Kasumi-1 (cell line): ENCODE measurements around the gene ADAMTS7.
"Not testable (repeated sequence)": the region's sequence is repeated elsewhere in the genome, so short reads cannot be mapped to it uniquely, and the experiment has no call there.

Source experiments
- DNase-seq, 2 experiments: peaks; one replicate each; lab custom pipeline; 2025; lab: John Stamatoyannopoulos, UW

Gene ADAMTS7

GRCh38 chr15:78811124-78811824 is at the start of gene ADAMTS7:
ADAMTS7 (minus strand) TSS chr15:78811464; CDS start chr15:78811220, 244 bp downstream.
- peak; percentile 32 to 42 for DNase-seq

GRCh38 chr15:78859971-78860719 is 48.9 kb upstream of the ADAMTS7 start:
- peak; percentile 77 to 86 for DNase-seq

- DNase-seq = no peak
These were observed 44.5 kb upstream of the ADAMTS7 start for GRCh38 chr15:78855746-78856145.

GRCh38 chr15:78854833-78855372 is 43.6 kb upstream of the ADAMTS7 start:
- DNase-seq = no peak

- no peak for DNase-seq
These were observed 42.2 kb upstream of the ADAMTS7 start for GRCh38 chr15:78853500-78853899.

GRCh38 chr15:78850941-78851755 is 39.9 kb upstream of the ADAMTS7 start:
- no peak for DNase-seq

- no peak for DNase-seq
These were observed 39.1 kb upstream of the ADAMTS7 start for GRCh38 chr15:78850352-78850751.

GRCh38 chr15:78847387-78847906 is 36.2 kb upstream of the ADAMTS7 start:
- DNase-seq = not testable (repeated sequence)

GRCh38 chr15:78846906-78847305 is 35.6 kb upstream of the ADAMTS7 start:
- not testable (repeated sequence) for DNase-seq

- no peak for DNase-seq
These were observed 31.3 kb upstream of the ADAMTS7 start for GRCh38 chr15:78842519-78842918.

GRCh38 chr15:78841891-78842290 is 30.6 kb upstream of the ADAMTS7 start:
- no peak for DNase-seq

GRCh38 chr15:78841376-78841706 is 30.1 kb upstream of the ADAMTS7 start:
- no peak for DNase-seq

GRCh38 chr15:78840661-78841375 is 29.6 kb upstream of the ADAMTS7 start:
- peak; percentile 72 to 78 for DNase-seq

GRCh38 chr15:78839151-78839550 is 27.9 kb upstream of the ADAMTS7 start:
- DNase-seq = not testable (repeated sequence)

- no peak for DNase-seq
These were observed 27.2 kb upstream of the ADAMTS7 start for GRCh38 chr15:78838489-78838888.

GRCh38 chr15:78837543-78837942 is 26.3 kb upstream of the ADAMTS7 start:
- DNase-seq = no peak

GRCh38 chr15:78837131-78837530 is 25.9 kb upstream of the ADAMTS7 start:
- no peak for DNase-seq

- no peak for DNase-seq
These were observed 25.1 kb upstream of the ADAMTS7 start for GRCh38 chr15:78836333-78836732.

GRCh38 chr15:78831229-78832207 is 20.3 kb upstream of the ADAMTS7 start:
- DNase-seq = no peak

GRCh38 chr15:78830514-78831228 is 19.4 kb upstream of the ADAMTS7 start:
- no peak for DNase-seq
